Measurements from ENCODE around the gene PLLP. TPM values are rescaled to one million over a fixed set of nuclear protein-coding genes. Genes with fewer than 3 reads are reported as not detected.

The PLLP gene
- total and polyA plus RNA-seq, 9 of the 15 experiments (the other 6 are each of a cell fraction or from before 2014, with no cell fraction given): 0.09 to 0.96 (median 0.27) TPM

GRCh38 chr16:57268804-57269800, 15.4 kb downstream of the PLLP start (continued):
- TF ChIP-seq, protein P1, sequence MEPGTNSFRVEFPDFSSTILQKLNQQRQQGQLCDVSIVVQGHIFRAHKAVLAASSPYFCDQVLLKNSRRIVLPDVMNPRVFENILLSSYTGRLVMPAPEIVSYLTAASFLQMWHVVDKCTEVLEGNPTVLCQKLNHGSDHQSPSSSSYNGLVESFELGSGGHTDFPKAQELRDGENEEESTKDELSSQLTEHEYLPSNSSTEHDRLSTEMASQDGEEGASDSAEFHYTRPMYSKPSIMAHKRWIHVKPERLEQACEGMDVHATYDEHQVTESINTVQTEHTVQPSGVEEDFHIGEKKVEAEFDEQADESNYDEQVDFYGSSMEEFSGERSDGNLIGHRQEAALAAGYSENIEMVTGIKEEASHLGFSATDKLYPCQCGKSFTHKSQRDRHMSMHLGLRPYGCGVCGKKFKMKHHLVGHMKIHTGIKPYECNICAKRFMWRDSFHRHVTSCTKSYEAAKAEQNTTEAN (CRISPR knock-in tag; IDR thresholded peaks at IDR 0.05): no peak
- TF ChIP-seq KLF6 (CRISPR knock-in tag; IDR thresholded peaks at IDR 0.05; ENCODE audit: borderline replicate concordance) (peak; percentile 83; the same call in 1 of the 2 replicates), PRDM10 (IDR thresholded peaks at IDR 0.05; ENCODE audit: partially characterized antibody) (no peak), CTCFL (IDR thresholded peaks at IDR 0.05; ENCODE audit: borderline replicate concordance, insufficient read depth, low read depth, low read length, poor library complexity, severe bottlenecking) (no peak), TARDBP (IDR thresholded peaks at IDR 0.05) (no peak), NFXL1 (CRISPR knock-in tag; IDR thresholded peaks at IDR 0.05) (no peak), E2F3 (CRISPR knock-in tag; IDR thresholded peaks at IDR 0.05) (no peak), HNRNPL (IDR thresholded peaks at IDR 0.05; ENCODE audit: low read depth, low read length) (0 out of 2 replicates have a peak, but pooled peaks have one; percentile 39), FOXP1 (CRISPR knock-in tag; IDR thresholded peaks at IDR 0.05) (no peak), ZNF57 (CRISPR knock-in tag; IDR thresholded peaks at IDR 0.05) (no peak)
- TF ChIP-seq, protein P2, sequence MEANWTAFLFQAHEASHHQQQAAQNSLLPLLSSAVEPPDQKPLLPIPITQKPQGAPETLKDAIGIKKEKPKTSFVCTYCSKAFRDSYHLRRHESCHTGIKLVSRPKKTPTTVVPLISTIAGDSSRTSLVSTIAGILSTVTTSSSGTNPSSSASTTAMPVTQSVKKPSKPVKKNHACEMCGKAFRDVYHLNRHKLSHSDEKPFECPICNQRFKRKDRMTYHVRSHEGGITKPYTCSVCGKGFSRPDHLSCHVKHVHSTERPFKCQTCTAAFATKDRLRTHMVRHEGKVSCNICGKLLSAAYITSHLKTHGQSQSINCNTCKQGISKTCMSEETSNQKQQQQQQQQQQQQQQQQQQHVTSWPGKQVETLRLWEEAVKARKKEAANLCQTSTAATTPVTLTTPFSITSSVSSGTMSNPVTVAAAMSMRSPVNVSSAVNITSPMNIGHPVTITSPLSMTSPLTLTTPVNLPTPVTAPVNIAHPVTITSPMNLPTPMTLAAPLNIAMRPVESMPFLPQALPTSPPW (CRISPR knock-in tag; IDR thresholded peaks at IDR 0.05): peak; percentile 72
- TF ChIP-seq, protein P3, sequence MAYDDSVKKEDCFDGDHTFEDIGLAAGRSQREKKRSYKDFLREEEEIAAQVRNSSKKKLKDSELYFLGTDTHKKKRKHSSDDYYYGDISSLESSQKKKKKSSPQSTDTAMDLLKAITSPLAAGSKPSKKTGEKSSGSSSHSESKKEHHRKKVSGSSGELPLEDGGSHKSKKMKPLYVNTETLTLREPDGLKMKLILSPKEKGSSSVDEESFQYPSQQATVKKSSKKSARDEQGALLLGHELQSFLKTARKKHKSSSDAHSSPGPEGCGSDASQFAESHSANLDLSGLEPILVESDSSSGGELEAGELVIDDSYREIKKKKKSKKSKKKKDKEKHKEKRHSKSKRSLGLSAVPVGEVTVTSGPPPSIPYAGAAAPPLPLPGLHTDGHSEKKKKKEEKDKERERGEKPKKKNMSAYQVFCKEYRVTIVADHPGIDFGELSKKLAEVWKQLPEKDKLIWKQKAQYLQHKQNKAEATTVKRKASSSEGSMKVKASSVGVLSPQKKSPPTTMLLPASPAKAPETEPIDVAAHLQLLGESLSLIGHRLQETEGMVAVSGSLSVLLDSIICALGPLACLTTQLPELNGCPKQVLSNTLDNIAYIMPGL (CRISPR knock-in tag; IDR thresholded peaks at IDR 0.05): no peak

Measured in K562 (cell line).